ENCODE measurements around the gene IL19.

GRCh38 chr1:206883160-206883559 is 112.6 kb downstream of the IL19 start:
- TF ChIP-seq ZNF143 (CRISPR knock-in tag; IDR thresholded peaks at IDR 0.05) (no peak), HOXA9 (CRISPR knock-in tag; IDR thresholded peaks at IDR 0.05; ENCODE audit: borderline replicate concordance) (no peak), SRSF1 (optimal IDR thresholded peaks at IDR 0.05; ENCODE audit: low read depth, low read length) (no peak), EHMT2 (IDR thresholded peaks at IDR 0.05; ENCODE audit: borderline replicate concordance, low read depth, low read length) (no peak)
- TF ChIP-seq, protein P1, sequence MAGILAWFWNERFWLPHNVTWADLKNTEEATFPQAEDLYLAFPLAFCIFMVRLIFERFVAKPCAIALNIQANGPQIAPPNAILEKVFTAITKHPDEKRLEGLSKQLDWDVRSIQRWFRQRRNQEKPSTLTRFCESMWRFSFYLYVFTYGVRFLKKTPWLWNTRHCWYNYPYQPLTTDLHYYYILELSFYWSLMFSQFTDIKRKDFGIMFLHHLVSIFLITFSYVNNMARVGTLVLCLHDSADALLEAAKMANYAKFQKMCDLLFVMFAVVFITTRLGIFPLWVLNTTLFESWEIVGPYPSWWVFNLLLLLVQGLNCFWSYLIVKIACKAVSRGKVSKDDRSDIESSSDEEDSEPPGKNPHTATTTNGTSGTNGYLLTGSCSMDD (CRISPR knock-in tag; IDR thresholded peaks at IDR 0.05), result no peak
